ENCODE results near the gene SPATA46. TPM values are rescaled to one million over a fixed set of nuclear protein-coding genes. Genes with fewer than 3 reads are reported as not detected.
"Not testable (repeated sequence)": the region's sequence is repeated elsewhere in the genome, so short reads cannot be mapped to it uniquely, and the experiment has no call there.

SPATA46 gene
- total RNA-seq, 1 donor from 2014 or later, result not detected

DNA sequence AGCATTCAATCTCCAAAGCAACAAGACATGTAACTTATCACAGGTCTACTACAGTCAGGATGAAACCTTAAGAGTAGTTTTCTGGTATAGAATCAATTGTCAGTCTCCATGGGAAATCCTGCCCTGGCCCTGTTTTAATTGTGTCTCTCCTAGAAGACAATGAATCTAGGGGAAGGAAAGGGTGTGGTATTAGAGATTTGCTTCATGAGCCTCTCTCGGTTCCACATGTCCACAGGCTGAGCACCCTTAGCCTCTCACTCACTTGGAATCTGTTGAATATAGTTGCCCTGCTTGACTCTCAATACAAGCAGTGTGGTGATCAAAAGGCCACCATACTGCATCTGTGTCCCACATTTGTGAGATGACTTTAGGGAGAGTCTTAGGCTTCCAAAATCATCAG lies 17.7 kb downstream of the SPATA46 start:
- H3K9me3 ChIP-seq (replicated peaks), result no peaks in the 10 kb centered on the region
- no peaks in the 10 kb centered on the region for H3K4me1 ChIP-seq
- no peak overlapping the region for H3K27ac ChIP-seq (replicated peaks)
- TF ChIP-seq, protein P1, sequence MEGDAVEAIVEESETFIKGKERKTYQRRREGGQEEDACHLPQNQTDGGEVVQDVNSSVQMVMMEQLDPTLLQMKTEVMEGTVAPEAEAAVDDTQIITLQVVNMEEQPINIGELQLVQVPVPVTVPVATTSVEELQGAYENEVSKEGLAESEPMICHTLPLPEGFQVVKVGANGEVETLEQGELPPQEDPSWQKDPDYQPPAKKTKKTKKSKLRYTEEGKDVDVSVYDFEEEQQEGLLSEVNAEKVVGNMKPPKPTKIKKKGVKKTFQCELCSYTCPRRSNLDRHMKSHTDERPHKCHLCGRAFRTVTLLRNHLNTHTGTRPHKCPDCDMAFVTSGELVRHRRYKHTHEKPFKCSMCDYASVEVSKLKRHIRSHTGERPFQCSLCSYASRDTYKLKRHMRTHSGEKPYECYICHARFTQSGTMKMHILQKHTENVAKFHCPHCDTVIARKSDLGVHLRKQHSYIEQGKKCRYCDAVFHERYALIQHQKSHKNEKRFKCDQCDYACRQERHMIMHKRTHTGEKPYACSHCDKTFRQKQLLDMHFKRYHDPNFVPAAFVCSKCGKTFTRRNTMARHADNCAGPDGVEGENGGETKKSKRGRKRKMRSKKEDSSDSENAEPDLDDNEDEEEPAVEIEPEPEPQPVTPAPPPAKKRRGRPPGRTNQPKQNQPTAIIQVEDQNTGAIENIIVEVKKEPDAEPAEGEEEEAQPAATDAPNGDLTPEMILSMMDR (IDR thresholded peaks at IDR 0.05; ENCODE audit: borderline replicate concordance), result no peak
- DNase-seq, result no peak
- no peak overlapping the region for H3K4me3 ChIP-seq
- H3K36me3 ChIP-seq, result no peaks in the 10 kb centered on the region
- intact Hi-C loops (cut with micrococcal nuclease), result no loop called here
- H3K27me3 ChIP-seq (ENCODE audit: low read depth), result no peaks in the 10 kb centered on the region

DNA sequence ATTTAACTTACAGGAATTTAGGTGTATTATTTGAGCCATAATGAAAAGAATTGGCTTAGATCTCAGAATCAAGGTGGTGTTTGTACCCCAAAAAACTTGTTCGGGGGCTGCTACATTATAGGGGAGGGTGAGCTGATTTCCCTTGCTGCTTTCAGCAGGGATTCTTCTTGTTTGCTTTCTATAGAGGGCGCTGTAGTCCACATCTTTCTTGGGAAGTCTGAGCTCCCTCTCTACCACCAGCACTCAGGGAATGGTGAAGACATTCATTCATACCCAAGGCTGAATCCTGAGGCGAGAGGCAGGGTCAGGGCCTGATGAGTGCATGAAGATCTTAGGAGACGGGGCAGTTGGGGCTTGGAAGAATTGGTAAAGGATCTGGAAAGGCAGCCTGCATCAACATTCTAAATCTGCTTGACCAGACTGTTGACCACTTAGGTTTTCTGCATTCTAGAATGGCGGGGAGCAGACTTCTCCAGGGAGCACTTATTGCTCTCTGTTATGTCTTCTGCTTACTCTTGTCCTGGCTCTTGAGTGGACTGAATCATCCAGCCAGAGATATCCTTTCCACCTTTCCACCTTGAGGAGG lies 18.9 kb downstream of the SPATA46 start:
- Histone ChIP-seq H3K27ac (replicated peaks) (no peak overlapping the region), H3K27me3 (ENCODE audit: low read depth) (no peaks in the 10 kb centered on the region), H3K4me1 (no peaks in the 10 kb centered on the region), H3K9me3 (replicated peaks) (no peaks in the 10 kb centered on the region), H3K36me3 (no peaks in the 10 kb centered on the region), H3K4me3 (no peak overlapping the region)
- TF ChIP-seq, protein P1 (IDR thresholded peaks at IDR 0.05; ENCODE audit: borderline replicate concordance), result peak; percentile 45
- intact Hi-C loops (cut with micrococcal nuclease), result no loop called here
- no peak for DNase-seq

DNA sequence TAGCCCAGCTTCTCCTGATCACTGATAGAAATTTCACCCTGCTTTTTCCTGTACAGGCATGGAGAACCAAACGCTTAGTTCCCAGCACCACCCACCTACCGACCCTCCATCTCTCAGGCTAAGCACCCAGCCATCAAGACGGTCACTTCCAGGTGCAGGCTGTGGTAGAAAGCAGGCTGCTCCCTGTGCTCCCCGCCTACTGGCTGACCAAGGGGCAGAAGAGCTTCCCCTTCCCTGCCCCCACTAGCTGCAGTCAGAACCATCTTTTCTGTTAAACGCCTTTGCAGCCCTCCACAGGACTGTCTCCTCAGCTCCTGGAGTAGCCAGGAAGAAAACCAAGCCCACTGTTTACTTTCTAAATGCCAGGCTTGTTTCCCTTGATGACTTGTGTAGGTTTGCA lies 23.0 kb downstream of the SPATA46 start:
- no peak for DNase-seq
- H3K4me1 ChIP-seq, result peaks cover 6% of the 10 kb centered on the region
- no peaks in the 10 kb centered on the region for H3K27me3 ChIP-seq (ENCODE audit: low read depth)
- TF ChIP-seq, protein P1 (IDR thresholded peaks at IDR 0.05; ENCODE audit: borderline replicate concordance), result no peak
- intact Hi-C loops (cut with micrococcal nuclease), result no loop called here
- H3K4me3 ChIP-seq, result no peak overlapping the region
- H3K9me3 ChIP-seq (replicated peaks), result no peaks in the 10 kb centered on the region
- no peaks in the 10 kb centered on the region for H3K36me3 ChIP-seq
- H3K27ac ChIP-seq (replicated peaks), result no peak overlapping the region

DNA sequence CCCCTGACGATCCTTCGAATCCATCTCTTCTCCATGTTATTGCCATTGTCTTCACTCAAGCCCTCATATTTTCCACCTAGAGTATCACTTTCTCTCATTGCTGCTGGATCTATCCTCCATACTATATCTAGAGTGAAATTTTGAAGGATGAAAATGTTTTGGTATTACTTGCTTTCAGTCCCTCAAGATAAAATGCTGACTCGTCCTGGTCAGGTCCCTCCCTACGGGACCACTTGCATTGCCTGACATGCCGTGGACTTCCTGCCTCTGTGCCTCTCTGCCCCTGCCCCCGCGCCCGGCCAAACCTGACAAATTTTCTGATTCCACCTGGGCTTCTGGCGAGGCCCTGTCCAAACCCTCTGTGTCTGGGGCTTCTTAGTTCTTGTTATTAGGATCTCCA lies 23.6 kb downstream of the SPATA46 start:
- H3K9me3 ChIP-seq (replicated peaks), result no peaks in the 10 kb centered on the region
- no peaks in the 10 kb centered on the region for H3K36me3 ChIP-seq
- TF ChIP-seq, protein P1 (IDR thresholded peaks at IDR 0.05; ENCODE audit: borderline replicate concordance), result no peak
- no peak overlapping the region for H3K27ac ChIP-seq (replicated peaks)
- peaks cover 6% of the 10 kb centered on the region for H3K4me1 ChIP-seq
- no peaks in the 10 kb centered on the region for H3K27me3 ChIP-seq (ENCODE audit: low read depth)
- no peak for DNase-seq
- H3K4me3 ChIP-seq, result no peak overlapping the region
- intact Hi-C loops (cut with micrococcal nuclease), result no loop called here

DNA sequence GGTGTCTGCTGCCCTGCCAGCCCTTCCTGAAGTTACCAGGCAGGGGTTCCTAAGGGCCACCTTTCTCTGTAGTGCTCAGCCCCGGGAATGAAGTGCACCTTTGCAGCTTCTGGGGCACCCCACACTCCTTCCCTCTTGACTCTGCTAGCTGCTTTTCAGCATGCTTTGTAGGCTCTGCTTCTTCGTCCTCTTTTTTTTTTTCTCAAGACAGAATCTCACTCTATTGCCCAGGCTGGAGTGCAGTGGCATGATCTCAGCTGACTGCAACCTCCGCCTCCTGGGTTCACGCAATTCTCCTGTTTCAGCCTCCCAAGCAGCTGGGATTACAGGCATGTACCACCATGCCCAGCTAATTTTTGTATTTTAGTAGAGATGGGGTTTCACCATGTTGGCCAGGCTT lies 24.8 kb downstream of the SPATA46 start:
- intact Hi-C loops (cut with micrococcal nuclease); DNase-seq; H3K9me3 ChIP-seq (replicated peaks); H3K4me3 ChIP-seq; H3K36me3 ChIP-seq; H3K27me3 ChIP-seq (ENCODE audit: low read depth); H3K27ac ChIP-seq (replicated peaks); H3K4me1 ChIP-seq: not testable (repeated sequence)

DNA sequence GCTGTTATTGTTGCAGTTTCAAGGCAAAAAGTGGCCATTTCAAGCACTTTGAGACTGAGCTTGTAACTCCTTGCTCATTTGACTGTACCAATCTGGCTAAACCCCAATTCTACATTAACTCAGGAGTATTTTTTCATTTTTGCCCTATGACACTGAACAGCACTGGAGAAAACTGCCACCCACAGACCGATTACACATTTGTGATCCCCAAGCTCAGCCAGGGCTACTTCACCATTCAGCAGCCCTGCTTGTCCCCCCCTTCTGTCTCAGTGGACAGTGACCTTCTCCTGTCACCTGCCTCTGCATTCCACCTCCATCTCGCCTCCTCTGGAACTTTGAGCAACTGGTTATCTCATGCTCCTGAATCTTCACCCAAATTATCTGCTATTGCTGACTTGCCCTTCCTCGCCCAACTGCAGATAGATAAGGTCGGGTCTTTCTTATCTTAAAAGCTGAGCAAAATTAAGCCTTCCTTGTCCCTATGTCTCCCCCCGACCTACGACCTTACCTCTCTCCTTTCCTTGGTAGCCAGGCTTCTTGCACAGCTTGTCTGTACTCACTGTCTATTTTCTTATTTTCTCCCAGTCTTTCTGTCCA lies 25.3 kb downstream of the SPATA46 start:
- no peak overlapping the region for H3K4me3 ChIP-seq
- H3K27ac ChIP-seq (replicated peaks), result no peak overlapping the region
- intact Hi-C loops (cut with micrococcal nuclease), result no loop called here
- peaks cover 6% of the 10 kb centered on the region for H3K4me1 ChIP-seq
- DNase-seq, result no peak
- no peaks in the 10 kb centered on the region for H3K27me3 ChIP-seq (ENCODE audit: low read depth)
- TF ChIP-seq, protein P1 (IDR thresholded peaks at IDR 0.05; ENCODE audit: borderline replicate concordance), result no peak
- H3K9me3 ChIP-seq (replicated peaks), result no peaks in the 10 kb centered on the region
- H3K36me3 ChIP-seq, result no peaks in the 10 kb centered on the region

All from left ventricle myocardium inferior (tissue), 1 donor.